Prostate gland (tissue), 1 donor: ENCODE data around the gene AKAP13.

Experiments
- POLR2A ChIP-seq: fragments of 450-650 bp; IDR thresholded peaks from one replicate; pipeline ENCODE4 v1.6.1; 2016; ENCODE audit warnings: antibody characterized with exemption, mild to moderate bottlenecking
- POLR2AphosphoS5 ChIP-seq: sonication (generic); formaldehyde crosslinking; IDR thresholded peaks from one replicate; pipeline ENCODE4 v1.6.1; 2017; ENCODE audit warnings: antibody characterized with exemption

DNA sequence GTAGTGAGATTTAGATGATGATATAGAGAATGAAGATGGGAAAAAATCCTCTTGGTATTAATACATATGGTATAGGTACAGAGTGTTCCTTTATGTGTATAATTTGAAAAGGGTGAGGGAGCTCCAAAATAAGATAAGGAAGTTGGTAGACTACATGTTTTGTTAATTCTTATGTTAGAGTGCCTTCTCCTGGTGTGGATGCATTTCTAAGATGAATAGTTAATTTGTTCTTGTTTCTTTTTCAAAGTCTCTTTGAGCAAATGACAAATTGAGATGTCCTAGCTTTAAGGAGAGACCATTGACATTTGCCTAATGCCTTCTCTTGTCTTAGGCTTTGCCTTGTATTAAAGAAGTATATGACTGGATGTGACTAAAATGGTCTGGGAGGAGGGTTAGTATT is 34.1 kb downstream of the AKAP13 start:
- TF ChIP-seq POLR2A = no peak
- TF ChIP-seq POLR2AphosphoS5 = no peak
